MM.1S (cell line): ENCODE results near the gene TSGA10IP.

ENCODE experiments used
- CTCF ChIP-seq: fragments of 300-600 bp; sonication (generic); IDR thresholded peaks from 2 replicates; pipeline ENCODE4 v1.5.1; 2016; ENCODE audit warnings: antibody characterized with exemption, low read length, mixed read lengths
- EZH2phosphoT487 ChIP-seq: fragments of 300-600 bp; sonication (generic); IDR thresholded peaks from 2 replicates; pipeline ENCODE4 v1.6.1; 2018; ENCODE audit warnings: antibody characterized with exemption, low read length

GRCh38 chr11:65932558-65932919, 12.7 kb upstream of the TSGA10IP start:
- no peak for TF ChIP-seq EZH2phosphoT487
- TF ChIP-seq CTCF: no peak
